Measurements from ENCODE around the gene PHF10.

PHF10 gene

DNA sequence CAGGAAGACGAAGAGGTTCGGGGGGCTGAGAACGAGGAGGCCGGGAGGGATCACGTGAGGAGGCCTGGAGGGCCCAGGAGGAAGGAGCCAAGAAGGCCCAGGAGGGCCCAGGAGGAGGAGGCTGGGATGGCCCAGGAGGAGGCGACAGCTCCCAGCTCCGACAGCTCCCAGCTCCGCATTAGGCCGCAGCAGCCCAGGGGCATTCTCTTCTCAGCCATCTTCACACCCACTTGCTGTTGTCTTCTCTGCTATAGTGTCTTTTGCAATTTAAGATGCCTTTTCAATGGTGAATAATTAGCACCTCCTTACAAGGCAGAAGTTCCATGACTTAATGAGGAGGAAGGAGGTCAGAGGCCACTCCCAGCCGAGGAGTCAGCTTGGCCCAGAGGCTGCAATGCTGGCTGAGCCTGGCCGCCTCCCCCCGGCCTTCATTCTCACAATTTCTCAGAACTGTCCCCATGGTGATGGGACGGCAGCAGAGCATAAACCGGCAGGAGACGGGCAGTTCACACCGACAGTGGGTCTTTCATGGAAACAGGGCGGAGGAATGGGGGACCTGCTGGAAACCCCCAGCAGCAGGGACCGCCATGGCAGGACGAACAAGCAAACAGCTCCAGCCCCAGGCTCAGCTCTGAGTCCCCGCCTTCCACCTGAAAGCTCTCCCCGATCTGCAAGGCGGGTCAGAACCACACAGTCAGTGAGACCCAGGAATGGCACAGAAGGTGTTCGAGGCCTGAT, 67.6 kb downstream of the PHF10 start:
- DNase-seq (ENCODE audit: low read depth) = no peak
- H3K4me3 ChIP-seq (ENCODE audit: low read depth, low read length) = no peak overlapping the region
- TF ChIP-seq MYC (IDR thresholded peaks at IDR 0.05; ENCODE audit: low read depth, low read length) (no peak), POLR2A (IDR thresholded peaks at IDR 0.05; ENCODE audit: extremely low read depth, insufficient read length) (no peak)
- TF ChIP-seq, protein P1, sequence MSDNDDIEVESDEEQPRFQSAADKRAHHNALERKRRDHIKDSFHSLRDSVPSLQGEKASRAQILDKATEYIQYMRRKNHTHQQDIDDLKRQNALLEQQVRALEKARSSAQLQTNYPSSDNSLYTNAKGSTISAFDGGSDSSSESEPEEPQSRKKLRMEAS (IDR thresholded peaks at IDR 0.05; ENCODE audit: low read depth, low read length) = no peak
- TF ChIP-seq, protein P2, sequence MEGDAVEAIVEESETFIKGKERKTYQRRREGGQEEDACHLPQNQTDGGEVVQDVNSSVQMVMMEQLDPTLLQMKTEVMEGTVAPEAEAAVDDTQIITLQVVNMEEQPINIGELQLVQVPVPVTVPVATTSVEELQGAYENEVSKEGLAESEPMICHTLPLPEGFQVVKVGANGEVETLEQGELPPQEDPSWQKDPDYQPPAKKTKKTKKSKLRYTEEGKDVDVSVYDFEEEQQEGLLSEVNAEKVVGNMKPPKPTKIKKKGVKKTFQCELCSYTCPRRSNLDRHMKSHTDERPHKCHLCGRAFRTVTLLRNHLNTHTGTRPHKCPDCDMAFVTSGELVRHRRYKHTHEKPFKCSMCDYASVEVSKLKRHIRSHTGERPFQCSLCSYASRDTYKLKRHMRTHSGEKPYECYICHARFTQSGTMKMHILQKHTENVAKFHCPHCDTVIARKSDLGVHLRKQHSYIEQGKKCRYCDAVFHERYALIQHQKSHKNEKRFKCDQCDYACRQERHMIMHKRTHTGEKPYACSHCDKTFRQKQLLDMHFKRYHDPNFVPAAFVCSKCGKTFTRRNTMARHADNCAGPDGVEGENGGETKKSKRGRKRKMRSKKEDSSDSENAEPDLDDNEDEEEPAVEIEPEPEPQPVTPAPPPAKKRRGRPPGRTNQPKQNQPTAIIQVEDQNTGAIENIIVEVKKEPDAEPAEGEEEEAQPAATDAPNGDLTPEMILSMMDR (IDR thresholded peaks at IDR 0.05; ENCODE audit: low read depth, low read length) = no peak

DNA sequence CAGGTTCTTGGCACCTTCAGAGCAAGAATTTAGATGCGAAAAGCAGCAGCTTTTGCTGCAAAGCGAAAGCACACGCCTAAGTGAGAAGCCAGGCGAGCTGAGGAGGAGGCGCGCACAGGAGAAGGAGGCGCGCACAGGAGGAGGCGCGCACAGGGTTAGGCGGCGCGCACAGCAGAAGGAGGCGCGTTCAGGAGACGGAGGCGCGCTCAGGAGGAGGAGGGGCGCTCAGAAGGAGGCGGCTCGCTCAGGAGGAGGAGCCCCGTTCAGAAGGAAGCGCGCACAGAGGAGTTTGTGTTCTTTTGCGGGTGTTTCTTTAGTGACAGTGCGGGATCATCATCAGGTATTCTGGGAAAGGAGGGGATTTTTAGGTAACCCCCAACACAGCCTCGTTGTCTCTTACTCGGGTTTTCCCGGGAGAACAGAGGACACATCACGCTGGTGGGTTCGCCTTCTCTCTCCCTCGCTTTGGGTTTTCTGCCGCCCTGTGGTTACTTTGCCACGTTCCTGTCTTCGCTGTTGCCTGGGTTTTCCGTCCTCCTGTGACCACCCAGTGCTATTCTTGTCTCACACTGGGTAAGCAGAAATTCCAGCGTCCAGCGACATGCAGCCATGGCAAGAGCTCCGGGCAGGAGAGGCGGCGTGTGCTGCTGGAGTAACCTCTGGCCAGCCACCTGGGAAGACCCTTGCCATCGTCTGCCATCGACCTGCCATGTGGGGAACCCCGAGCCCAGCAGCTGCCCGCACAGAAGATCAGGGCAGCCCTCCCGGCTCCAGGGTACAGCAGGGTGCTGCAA, 69.5 kb downstream of the PHF10 start:
- H3K4me3 ChIP-seq (ENCODE audit: low read depth, low read length) = no peak overlapping the region
- no peak for DNase-seq (ENCODE audit: low read depth)
- no peak for TF ChIP-seq MYC (IDR thresholded peaks at IDR 0.05; ENCODE audit: low read depth, low read length)
- TF ChIP-seq, protein P2 (IDR thresholded peaks at IDR 0.05; ENCODE audit: low read depth, low read length) = no peak
- TF ChIP-seq POLR2A (IDR thresholded peaks at IDR 0.05; ENCODE audit: extremely low read depth, insufficient read length) = no peak
- TF ChIP-seq, protein P1 (IDR thresholded peaks at IDR 0.05; ENCODE audit: low read depth, low read length) = no peak
